ENCODE data around the gene PLD4.

Gene PLD4

DNA sequence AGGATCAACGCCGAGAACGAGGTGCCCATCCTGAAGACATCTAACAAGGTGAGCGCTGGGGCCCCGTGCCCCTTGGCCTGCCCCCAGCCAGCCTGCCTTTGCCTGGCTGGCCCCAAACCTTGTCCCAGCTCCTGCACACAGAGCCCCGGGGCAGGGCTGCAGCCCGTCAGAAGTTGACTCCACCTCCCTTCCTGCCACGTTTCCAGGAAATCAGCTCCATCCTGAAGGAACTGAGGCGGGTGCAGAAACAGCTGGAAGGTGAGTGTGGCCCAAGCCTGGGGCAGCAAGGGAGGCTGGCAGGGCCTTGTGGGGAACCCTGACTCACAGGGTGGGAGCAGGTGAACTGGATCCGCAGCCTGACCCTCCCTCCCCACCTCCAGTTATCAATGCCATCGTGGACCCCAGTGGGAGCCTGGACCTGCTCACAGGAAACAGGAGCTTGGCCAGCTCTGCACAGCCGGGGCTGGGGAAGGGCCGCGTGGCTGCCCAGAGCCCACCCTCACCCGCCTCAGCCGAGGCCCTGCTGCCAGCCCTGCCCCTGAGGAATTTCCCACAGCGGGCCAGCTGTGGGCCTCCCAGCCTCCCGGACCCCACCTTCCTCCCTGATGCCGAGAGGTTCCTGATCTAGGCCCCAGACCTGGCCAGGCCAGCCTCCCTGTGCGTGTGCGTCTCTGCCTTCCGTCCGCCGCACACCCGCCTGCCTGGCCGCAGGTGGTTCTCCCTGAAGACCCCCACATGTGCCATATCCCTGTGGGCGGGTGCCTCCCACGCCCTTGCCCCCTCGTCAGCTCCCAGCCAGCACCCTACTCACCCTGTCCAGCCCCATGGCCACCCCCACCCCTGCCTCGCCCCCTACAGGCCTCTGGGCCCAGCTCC lies 30.1 kb upstream of the PLD4 start:
- TF ChIP-seq ARNTL (CRISPR knock-in tag; IDR thresholded peaks at IDR 0.05; ENCODE audit: borderline replicate concordance, low read depth) (no peak), TCF4 (CRISPR knock-in tag; IDR thresholded peaks at IDR 0.05; ENCODE audit: borderline replicate concordance) (no peak), ZNF70 (CRISPR knock-in tag; IDR thresholded peaks at IDR 0.05) (no peak), OSR1 (CRISPR knock-in tag; IDR thresholded peaks at IDR 0.05) (no peak), CSDC2 (CRISPR knock-in tag; IDR thresholded peaks at IDR 0.05) (no peak), PPARA (CRISPR knock-in tag; IDR thresholded peaks at IDR 0.05; ENCODE audit: borderline replicate concordance) (no peak), GLIS3 (CRISPR knock-in tag; IDR thresholded peaks at IDR 0.05) (no peak), ESRRG (CRISPR knock-in tag; IDR thresholded peaks at IDR 0.05) (no peak), ZFP30 (CRISPR knock-in tag; IDR thresholded peaks at IDR 0.05) (no peak), ZFP3 (CRISPR knock-in tag; IDR thresholded peaks at IDR 0.05) (no peak), RARB (CRISPR knock-in tag; IDR thresholded peaks at IDR 0.05) (no peak), ISL1 (CRISPR knock-in tag; IDR thresholded peaks at IDR 0.05) (no peak), ZNF8 (CRISPR knock-in tag; IDR thresholded peaks at IDR 0.05) (no peak), SNAI2 (CRISPR knock-in tag; IDR thresholded peaks at IDR 0.05) (no peak), TOX (CRISPR knock-in tag; IDR thresholded peaks at IDR 0.05; ENCODE audit: borderline replicate concordance) (no peak), ZNF565 (CRISPR knock-in tag; conservative IDR thresholded peaks at IDR 0.05; ENCODE audit: low read depth) (no peak)
- TF ChIP-seq, protein P1, sequence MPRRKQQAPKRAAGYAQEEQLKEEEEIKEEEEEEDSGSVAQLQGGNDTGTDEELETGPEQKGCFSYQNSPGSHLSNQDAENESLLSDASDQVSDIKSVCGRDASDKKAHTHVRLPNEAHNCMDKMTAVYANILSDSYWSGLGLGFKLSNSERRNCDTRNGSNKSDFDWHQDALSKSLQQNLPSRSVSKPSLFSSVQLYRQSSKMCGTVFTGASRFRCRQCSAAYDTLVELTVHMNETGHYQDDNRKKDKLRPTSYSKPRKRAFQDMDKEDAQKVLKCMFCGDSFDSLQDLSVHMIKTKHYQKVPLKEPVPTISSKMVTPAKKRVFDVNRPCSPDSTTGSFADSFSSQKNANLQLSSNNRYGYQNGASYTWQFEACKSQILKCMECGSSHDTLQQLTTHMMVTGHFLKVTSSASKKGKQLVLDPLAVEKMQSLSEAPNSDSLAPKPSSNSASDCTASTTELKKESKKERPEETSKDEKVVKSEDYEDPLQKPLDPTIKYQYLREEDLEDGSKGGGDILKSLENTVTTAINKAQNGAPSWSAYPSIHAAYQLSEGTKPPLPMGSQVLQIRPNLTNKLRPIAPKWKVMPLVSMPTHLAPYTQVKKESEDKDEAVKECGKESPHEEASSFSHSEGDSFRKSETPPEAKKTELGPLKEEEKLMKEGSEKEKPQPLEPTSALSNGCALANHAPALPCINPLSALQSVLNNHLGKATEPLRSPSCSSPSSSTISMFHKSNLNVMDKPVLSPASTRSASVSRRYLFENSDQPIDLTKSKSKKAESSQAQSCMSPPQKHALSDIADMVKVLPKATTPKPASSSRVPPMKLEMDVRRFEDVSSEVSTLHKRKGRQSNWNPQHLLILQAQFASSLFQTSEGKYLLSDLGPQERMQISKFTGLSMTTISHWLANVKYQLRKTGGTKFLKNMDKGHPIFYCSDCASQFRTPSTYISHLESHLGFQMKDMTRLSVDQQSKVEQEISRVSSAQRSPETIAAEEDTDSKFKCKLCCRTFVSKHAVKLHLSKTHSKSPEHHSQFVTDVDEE (CRISPR knock-in tag; IDR thresholded peaks at IDR 0.05) = no peak
- TF ChIP-seq, protein P2, sequence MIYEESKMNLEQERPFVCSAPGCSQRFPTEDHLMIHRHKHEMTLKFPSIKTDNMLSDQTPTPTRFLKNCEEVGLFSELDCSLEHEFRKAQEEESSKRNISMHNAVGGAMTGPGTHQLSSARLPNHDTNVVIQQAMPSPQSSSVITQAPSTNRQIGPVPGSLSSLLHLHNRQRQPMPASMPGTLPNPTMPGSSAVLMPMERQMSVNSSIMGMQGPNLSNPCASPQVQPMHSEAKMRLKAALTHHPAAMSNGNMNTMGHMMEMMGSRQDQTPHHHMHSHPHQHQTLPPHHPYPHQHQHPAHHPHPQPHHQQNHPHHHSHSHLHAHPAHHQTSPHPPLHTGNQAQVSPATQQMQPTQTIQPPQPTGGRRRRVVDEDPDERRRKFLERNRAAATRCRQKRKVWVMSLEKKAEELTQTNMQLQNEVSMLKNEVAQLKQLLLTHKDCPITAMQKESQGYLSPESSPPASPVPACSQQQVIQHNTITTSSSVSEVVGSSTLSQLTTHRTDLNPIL (CRISPR knock-in tag; IDR thresholded peaks at IDR 0.05; ENCODE audit: low read depth) = no peak
- TF ChIP-seq, protein P3, sequence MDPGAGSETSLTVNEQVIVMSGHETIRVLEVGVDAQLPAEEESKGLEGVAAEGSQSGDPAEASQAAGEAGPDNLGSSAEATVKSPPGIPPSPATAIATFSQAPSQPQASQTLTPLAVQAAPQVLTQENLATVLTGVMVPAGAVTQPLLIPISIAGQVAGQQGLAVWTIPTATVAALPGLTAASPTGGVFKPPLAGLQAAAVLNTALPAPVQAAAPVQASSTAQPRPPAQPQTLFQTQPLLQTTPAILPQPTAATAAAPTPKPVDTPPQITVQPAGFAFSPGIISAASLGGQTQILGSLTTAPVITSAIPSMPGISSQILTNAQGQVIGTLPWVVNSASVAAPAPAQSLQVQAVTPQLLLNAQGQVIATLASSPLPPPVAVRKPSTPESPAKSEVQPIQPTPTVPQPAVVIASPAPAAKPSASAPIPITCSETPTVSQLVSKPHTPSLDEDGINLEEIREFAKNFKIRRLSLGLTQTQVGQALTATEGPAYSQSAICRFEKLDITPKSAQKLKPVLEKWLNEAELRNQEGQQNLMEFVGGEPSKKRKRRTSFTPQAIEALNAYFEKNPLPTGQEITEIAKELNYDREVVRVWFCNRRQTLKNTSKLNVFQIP (CRISPR knock-in tag; IDR thresholded peaks at IDR 0.05; ENCODE audit: borderline replicate concordance, low read depth) = no peak
- TF ChIP-seq, protein P4, sequence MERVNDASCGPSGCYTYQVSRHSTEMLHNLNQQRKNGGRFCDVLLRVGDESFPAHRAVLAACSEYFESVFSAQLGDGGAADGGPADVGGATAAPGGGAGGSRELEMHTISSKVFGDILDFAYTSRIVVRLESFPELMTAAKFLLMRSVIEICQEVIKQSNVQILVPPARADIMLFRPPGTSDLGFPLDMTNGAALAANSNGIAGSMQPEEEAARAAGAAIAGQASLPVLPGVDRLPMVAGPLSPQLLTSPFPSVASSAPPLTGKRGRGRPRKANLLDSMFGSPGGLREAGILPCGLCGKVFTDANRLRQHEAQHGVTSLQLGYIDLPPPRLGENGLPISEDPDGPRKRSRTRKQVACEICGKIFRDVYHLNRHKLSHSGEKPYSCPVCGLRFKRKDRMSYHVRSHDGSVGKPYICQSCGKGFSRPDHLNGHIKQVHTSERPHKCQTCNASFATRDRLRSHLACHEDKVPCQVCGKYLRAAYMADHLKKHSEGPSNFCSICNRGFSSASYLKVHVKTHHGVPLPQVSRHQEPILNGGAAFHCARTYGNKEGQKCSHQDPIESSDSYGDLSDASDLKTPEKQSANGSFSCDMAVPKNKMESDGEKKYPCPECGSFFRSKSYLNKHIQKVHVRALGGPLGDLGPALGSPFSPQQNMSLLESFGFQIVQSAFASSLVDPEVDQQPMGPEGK (CRISPR knock-in tag; IDR thresholded peaks at IDR 0.05; ENCODE audit: borderline replicate concordance) = no peak
- no peak for ATAC-seq

DNA sequence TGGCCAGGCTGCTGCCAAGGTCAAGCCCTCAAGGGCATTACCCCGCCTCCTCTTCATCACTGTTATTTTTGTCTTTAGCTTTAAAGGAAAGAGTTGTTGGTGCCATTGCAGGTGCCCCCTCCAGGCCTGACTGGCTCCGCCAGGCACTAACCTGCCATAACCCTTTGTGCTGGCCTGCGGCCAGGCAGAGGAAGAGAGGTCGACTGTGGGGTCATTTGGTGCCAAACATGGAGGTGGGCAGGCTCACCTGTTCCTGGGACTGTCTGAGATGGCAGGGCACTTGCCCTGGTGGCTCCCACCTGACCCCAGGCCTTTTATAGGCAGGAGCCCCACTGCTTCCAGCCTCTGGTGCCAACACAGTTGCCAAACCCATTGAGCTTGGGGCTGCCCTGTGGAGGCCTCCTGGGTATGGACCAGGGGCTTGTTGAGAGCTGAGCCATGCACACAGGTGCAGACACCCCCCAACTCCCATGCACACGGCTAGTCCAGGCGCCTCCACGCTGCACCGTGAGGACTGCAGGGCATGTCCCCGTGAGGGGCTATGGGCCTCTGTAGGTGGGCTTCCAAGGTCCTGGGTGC lies 29.4 kb upstream of the PLD4 start:
- ATAC-seq = no peak
- no peak for TF ChIP-seq ISL1 (CRISPR knock-in tag; IDR thresholded peaks at IDR 0.05)
- TF ChIP-seq, protein P2 (CRISPR knock-in tag; IDR thresholded peaks at IDR 0.05; ENCODE audit: low read depth) = no peak
- no peak for TF ChIP-seq ESRRG (CRISPR knock-in tag; IDR thresholded peaks at IDR 0.05)
- no peak for TF ChIP-seq TCF4 (CRISPR knock-in tag; IDR thresholded peaks at IDR 0.05; ENCODE audit: borderline replicate concordance)
- no peak for TF ChIP-seq OSR1 (CRISPR knock-in tag; IDR thresholded peaks at IDR 0.05)
- TF ChIP-seq, protein P1 (CRISPR knock-in tag; IDR thresholded peaks at IDR 0.05) = no peak
- TF ChIP-seq, protein P5, sequence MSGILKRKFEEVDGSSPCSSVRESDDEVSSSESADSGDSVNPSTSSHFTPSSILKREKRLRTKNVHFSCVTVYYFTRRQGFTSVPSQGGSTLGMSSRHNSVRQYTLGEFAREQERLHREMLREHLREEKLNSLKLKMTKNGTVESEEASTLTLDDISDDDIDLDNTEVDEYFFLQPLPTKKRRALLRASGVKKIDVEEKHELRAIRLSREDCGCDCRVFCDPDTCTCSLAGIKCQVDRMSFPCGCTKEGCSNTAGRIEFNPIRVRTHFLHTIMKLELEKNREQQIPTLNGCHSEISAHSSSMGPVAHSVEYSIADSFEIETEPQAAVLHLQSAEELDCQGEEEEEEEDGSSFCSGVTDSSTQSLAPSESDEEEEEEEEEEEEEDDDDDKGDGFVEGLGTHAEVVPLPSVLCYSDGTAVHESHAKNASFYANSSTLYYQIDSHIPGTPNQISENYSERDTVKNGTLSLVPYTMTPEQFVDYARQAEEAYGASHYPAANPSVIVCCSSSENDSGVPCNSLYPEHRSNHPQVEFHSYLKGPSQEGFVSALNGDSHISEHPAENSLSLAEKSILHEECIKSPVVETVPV (CRISPR knock-in tag; IDR thresholded peaks at IDR 0.05) = no peak
- TF ChIP-seq ZC3H10 (CRISPR knock-in tag; IDR thresholded peaks at IDR 0.05) = no peak
- TF ChIP-seq PPARA (CRISPR knock-in tag; IDR thresholded peaks at IDR 0.05; ENCODE audit: borderline replicate concordance) = no peak
- TF ChIP-seq ZFP3 (CRISPR knock-in tag; IDR thresholded peaks at IDR 0.05) = no peak
- no peak for TF ChIP-seq ZNF8 (CRISPR knock-in tag; IDR thresholded peaks at IDR 0.05)
- no peak for TF ChIP-seq TOX (CRISPR knock-in tag; IDR thresholded peaks at IDR 0.05; ENCODE audit: borderline replicate concordance)
- no peak for TF ChIP-seq RARB (CRISPR knock-in tag; IDR thresholded peaks at IDR 0.05)
- no peak for TF ChIP-seq CSDC2 (CRISPR knock-in tag; IDR thresholded peaks at IDR 0.05)
